ENCODE measurements around the gene FGF10.

FGF10 gene

GRCh38 chr5:44389090-44389822 is at the start of gene FGF10:
Gene FGF10 (minus strand): TSS chr5:44389420. CDS start chr5:44388682, 738 bp downstream.
- DNase-seq (ENCODE audit: low read depth), result no peak

DNA sequence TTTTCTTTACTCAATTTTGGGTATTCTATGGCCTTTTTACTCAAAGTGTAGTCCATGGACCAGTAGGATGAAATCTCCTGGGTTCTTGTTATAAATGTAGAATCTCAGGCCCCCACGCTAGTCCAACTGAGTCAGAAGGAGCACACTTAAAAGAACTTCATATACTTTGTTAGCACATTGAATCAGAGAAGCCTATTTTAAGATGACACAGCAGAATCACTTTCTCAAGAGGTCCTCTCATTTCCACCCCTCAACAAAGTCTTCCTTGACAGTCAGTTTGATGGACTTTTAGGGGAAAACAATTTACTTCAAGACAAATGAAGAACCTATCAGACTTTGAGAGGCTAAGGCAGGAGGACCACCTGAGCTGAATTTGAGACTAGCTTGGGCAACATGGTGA is 37.7 kb upstream of the FGF10 start:
- no peak for DNase-seq (ENCODE audit: low read depth)

DNA sequence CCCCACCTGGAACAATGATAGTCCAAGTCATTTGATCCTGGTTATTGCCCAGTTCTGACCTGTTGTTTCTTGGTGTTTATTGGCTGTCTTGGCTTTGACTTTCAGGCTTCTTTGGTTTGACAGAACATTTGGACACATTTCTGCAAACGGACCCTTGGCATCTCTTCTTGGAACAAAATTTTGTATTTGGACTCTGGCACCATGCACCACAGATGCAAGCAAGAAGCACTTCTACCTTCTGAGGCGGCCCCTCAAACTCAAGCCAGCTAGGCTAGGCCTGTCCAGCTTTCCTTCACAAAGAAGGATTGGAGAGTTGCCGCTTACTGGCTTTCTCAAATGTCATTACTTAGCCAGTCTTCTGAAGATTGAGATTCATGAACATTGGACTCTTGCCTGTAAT is 23.1 kb upstream of the FGF10 start:
- no peak for DNase-seq (ENCODE audit: low read depth)

DNA sequence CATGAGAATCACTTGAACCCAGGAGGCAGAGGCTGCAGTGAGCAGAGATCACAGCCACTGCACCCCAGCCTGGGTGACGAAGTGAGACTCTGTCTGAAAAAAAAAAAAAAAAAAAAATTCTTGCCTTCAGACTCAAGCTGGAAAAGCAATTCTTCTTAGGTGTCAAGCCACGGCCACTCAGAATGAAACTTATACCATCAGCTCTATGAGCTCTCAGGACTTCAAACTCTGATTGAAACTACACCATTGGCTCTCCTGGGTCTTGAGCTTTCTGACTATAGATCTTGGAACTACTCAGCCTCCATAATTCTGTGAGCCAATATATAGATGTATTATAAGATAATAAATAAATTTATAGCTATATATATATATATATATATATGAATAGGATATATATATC is 12.9 kb upstream of the FGF10 start:
- DNase-seq (ENCODE audit: low read depth), result no peak

- no peak for DNase-seq (ENCODE audit: low read depth)
Observed at GRCh38 chr5:44401611-44402010, 12.4 kb upstream of the FGF10 start.

DNA sequence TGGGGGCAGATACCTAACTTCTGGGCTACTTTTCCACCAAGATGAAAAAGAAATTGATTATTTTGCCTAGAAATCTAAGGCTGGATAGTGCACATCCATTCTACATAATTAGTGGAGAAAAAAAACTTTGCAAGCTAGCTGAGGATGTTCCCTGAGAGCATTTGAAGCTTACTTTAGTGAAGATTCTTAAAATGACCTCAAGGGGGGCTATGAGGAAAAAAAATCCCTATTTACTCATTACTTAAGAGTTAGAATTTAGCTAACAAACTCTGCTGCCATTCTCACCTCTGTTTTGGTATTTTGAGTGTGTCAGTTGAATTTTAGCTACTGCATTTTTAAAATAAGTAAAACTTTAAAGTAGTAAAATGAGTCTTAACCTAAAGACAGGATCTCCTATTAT is 9.2 kb upstream of the FGF10 start:
- no peak for DNase-seq (ENCODE audit: low read depth)

- DNase-seq (ENCODE audit: low read depth), result no peak
Observed at GRCh38 chr5:44396312-44396711, 7.1 kb upstream of the FGF10 start.

DNA sequence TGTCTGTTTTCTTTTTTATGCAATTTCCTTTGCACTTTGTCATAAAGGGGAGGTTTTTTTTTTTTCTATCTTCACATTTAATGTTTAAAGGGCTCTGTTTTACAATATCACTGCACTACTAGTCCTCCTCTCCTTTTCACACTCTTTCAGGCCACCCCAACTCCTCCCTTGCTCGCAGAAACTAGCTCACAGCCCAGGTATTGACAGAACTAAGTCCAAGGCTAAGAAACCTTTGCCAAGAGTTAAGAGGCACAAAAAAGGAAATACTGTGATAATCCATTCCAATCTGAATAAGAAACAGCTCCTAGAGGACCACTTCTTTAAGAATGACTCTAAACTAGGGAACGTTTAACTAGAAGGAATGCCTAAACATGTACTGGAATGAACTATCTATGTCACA is 1.1 kb upstream of the FGF10 start:
- no peak for DNase-seq (ENCODE audit: low read depth)

DNA sequence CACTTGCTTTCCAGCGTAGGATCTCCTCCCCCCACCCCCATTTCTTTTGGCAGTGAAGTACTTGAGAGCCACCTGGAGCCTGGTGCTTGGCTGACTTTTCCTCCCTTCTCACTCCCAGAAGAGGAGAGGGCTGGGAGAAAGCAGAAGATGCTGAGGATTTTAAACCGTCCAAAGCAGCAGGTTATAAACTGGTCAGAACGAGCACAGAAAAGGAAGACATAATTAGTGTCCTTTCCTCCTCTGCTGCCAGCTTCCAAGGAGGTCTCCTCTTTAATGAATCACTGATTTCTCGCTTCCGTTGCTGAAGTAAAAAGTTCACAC is 563 bp upstream of the FGF10 start:
- DNase-seq (ENCODE audit: low read depth), result no peak

DNA sequence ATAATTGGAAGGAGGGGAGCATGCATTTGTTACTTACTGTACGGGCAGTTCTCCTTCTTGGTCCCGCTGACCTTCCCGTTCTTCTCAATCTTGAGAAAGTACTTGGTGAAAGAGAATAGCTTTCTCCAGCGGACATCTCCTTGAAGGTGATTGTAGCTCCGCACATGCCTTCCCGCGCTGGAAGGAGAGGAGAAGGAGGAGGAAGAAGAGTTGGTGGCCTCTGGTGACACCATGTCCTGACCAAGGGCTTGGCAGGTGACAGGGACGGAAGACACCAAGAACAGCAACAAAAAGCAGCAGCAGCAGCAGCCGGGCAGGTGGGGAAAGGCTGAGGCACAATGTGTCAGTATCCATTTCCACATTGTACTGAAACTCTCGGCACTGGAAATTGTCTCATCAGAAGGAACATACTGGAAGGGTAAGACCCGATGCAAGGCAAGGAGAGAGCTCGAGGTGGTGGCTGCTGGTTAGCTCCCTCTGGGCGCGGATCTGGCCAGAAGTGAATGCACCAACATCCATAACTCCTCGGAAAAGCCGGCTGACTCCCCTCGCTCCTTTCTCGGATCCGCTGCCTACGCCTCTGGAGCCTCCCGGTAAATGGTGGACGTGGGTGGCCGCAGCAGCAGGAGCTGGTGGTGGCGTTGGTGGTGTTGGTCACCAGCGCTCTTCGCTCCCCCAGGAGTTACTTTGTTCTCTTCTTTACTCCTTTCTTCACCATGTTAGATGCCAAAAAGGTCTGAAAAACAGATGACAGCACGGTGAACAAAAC is 715 bp downstream of the FGF10 start:
- no peak for DNase-seq (ENCODE audit: low read depth)

- no peak for DNase-seq (ENCODE audit: low read depth)
Observed at GRCh38 chr5:44387921-44388320, 1.3 kb downstream of the FGF10 start.

DNA sequence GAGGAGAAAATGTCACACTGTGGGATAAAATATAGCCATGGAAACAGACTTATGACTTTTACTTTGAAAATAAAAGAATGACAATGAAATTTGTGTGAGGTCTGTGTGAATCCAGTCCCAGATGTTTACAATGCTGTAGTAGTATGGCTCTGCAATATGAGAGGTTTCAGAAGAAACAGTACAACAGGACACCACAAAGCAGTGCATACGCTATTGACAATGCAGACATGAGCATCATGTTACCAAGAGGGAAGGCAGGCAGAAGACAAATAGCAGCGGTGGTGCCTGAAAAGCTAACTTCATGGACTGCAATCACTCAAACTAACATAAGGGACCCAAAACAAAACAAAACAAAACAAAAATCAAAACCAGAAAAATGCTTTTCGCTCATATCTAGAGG is 1.8 kb downstream of the FGF10 start:
- no peak for DNase-seq (ENCODE audit: low read depth)

GRCh38 chr5:44385291-44385900 is 3.8 kb downstream of the FGF10 start:
- no peak for DNase-seq (ENCODE audit: low read depth)

DNA sequence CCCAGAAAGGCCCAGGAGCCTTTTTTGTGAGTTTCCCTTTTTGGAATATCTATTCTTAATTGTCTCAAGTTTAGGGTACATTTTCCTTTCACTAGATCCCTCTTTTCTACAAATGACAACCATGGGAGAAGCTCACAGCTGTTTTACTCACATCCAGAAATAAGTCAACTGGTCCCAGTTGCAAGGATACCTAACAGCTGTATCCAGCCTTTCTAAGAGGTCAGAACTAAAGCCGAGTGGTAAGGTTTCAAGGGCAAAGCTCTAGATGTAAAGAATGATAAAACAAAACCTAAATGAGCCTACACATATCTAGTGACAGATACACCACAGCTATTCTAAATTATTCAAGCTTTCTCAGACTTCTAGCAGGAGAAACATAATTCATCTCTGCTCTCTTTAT is 4.4 kb downstream of the FGF10 start:
- no peak for DNase-seq (ENCODE audit: low read depth)

- no peak for DNase-seq (ENCODE audit: low read depth)
Observed at GRCh38 chr5:44382894-44383293, 6.3 kb downstream of the FGF10 start.

DNA sequence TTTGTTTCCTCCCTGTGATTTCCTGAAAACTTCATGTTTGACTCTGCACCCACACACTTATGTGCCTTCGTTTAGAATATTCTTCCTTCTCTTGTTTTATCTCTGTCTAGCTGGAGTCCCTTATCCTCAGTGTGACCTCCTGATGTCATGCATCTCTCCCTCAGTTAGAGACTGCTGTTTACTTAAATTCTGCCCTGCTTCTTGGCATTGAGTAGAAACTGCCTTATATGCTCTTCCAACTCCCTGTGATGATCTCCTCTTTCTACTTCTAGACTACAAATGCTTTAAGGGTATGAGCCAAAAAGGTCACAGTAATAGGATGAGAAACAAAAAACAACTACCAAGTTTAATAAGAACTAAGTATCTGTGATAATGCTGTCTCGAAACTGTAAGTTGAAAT is 12.2 kb downstream of the FGF10 start:
- no peak for DNase-seq (ENCODE audit: low read depth)

DNA sequence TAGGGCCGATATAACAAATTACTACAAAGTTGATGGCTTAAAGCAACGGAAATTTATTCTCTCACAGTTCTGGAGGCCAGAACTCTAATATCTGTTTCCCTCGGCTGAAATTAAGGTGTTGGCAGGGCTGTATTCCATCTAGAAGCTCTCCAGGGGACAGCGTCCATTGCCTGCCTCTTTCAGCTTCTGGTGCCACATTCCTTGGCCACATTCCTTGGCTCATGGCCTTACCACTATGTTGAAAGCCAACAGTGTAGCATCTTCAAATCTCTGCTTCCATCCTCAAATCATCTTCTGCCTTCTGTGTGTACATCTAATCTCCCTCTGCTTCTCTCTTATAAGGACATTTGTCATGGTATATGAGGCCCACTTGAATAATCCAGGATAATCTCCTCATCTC is 17.2 kb downstream of the FGF10 start:
- DNase-seq (ENCODE audit: low read depth), result no peak

- no peak for DNase-seq (ENCODE audit: low read depth)
Observed at GRCh38 chr5:44367203-44367602, 22.0 kb downstream of the FGF10 start.

DNA sequence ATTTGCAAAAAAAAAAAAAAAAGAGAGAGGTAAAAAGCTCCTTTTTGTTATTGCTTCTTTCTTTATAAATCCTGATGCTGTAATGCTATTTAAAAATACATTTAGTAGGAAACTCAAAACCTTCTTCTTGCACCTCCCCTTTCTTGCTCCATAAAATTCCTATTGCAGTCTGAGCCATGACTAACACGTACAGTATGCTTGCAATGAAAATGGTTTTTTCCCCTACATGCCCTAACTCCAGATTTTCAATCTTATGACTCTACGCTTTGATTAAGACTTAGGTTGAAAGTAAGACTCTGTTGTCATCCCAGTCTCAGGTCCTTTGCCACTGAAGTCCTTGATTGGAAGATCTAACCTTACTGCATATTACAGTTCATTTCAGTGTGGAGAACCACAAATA is 23.9 kb downstream of the FGF10 start:
- no peak for DNase-seq (ENCODE audit: low read depth)

- no peak for DNase-seq (ENCODE audit: low read depth)
Observed at GRCh38 chr5:44364097-44364496, 25.1 kb downstream of the FGF10 start.

DNA sequence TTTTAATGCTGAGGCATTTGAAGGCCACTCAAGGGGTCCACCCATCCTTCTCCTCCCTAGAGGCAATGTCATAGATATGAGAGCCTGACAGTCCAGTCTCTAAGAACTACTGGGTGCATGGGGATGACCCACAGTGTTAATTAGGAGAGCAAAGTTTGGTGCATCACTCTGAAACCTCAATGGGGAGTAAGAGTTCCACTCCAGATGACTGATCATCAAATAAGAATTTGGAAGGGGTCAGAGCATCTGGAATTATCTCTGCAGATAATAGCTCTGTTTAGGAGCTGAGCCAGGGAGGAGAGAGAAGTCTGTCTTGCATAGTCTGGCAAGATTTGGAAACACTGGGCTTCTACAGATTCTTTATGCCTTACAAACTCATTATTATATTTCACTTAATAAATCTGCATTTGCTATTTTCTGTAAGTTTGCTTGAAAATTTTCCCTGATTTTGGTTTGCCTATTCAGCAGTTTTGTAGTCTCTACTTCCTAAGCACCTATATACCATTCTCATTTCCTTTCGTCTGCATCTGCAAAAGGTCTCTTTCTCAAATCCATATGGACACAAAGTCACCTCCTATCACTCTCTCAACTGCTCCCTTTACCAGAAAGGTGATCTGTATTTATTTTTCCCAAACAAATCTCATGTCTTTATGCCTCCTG is 27.7 kb downstream of the FGF10 start:
- DNase-seq (ENCODE audit: low read depth), result no peak

GRCh38 chr5:44360919-44361318 is 28.3 kb downstream of the FGF10 start:
- no peak for DNase-seq (ENCODE audit: low read depth)

DNA sequence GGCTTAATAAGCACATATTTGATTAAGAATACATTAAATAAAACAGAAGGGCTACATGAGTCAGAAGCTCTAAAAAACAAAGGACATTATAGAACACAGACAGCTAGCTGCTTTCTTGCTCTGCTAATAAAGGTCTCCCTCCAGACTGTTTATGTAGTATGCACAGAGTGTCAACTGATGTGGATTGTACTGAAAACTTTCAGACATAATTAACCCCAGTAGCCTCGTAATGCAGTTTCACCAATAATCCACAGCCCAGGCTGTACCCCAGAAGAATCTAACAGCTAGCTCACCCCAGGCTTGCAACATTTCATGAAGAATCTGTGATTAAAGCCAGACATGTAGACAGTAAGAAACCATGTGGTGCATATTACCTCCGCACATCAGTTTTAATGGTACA is 30.8 kb downstream of the FGF10 start:
- no peak for DNase-seq (ENCODE audit: low read depth)

Data from activated T-cell treated with anti-CD3 and anti-CD28 coated beads for 24 hours (primary cell).